Uterus (tissue), 2 donors: ENCODE results near the gene ZNF469.

Experiments
- POLR2A ChIP-seq, 2 donors: fragments of 450-650 bp; IDR thresholded peaks; one replicate each; pipeline ENCODE4 v1.6.1; 2016; ENCODE audit warnings: antibody characterized with exemption in 2 of 2, mild to moderate bottlenecking in 1 of 2, moderate library complexity in 1 of 2
- TF ChIP-seq, protein P1 (sequence below), 4 experiments: fragments of 200-600 bp in 2 of 4; fragments of 450-650 bp in 2 of 4; sonication (generic) in 2 of 4; IDR thresholded peaks; one replicate each; pipeline ENCODE4 v1.5.1; 2016 to 2019; ENCODE audit warnings: antibody characterized with exemption in 4 of 4, mild to moderate bottlenecking in 2 of 4, moderate library complexity in 1 of 4

DNA sequence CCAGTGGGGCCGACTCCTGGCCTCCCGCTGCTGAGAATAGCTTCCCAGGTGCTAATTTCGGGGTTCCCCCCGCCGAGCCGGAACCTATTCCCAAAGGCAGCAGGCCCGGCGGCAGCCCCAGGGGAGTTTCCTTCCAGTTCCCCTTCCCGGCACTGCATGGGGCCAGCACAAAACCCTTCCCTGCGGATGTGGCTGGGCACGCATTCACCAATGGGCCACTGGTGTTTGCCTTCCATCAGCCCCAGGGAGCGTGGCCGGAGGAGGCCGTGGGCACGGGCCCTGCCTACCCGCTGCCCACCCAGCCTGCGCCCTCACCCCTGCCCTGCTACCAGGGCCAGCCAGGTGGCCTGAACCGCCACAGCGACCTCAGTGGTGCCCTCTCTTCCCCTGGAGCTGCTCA is 45.4 kb downstream of the ZNF469 start:
- TF ChIP-seq POLR2A (IDR thresholded peaks at IDR 0.05): no peak
- TF ChIP-seq, protein P1, sequence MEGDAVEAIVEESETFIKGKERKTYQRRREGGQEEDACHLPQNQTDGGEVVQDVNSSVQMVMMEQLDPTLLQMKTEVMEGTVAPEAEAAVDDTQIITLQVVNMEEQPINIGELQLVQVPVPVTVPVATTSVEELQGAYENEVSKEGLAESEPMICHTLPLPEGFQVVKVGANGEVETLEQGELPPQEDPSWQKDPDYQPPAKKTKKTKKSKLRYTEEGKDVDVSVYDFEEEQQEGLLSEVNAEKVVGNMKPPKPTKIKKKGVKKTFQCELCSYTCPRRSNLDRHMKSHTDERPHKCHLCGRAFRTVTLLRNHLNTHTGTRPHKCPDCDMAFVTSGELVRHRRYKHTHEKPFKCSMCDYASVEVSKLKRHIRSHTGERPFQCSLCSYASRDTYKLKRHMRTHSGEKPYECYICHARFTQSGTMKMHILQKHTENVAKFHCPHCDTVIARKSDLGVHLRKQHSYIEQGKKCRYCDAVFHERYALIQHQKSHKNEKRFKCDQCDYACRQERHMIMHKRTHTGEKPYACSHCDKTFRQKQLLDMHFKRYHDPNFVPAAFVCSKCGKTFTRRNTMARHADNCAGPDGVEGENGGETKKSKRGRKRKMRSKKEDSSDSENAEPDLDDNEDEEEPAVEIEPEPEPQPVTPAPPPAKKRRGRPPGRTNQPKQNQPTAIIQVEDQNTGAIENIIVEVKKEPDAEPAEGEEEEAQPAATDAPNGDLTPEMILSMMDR (IDR thresholded peaks at IDR 0.05): no peak
